GM21619 (cell line): ENCODE results near the gene DOCK4.

Source experiments
- ATAC-seq: cut with Tn5 transposase; IDR thresholded peaks from one replicate; pipeline ENCODE4 v1.9.1; 2021; ENCODE audit not compliant: unreplicated experiment

Gene DOCK4

GRCh38 chr7:112190120-112190519, 16.1 kb downstream of the DOCK4 start:
- ATAC-seq: no peak

GRCh38 chr7:112189691-112190090, 16.5 kb downstream of the DOCK4 start:
- ATAC-seq: no peak

- ATAC-seq: no peak
These were observed 17.9 kb downstream of the DOCK4 start for GRCh38 chr7:112188257-112188656.

- ATAC-seq: no peak
These were observed 19.9 kb downstream of the DOCK4 start for GRCh38 chr7:112186300-112186699.

GRCh38 chr7:112185005-112185834, 21.0 kb downstream of the DOCK4 start:
- no peak for ATAC-seq

- ATAC-seq: no peak
These were observed 21.7 kb downstream of the DOCK4 start for GRCh38 chr7:112184455-112184854.

- no peak for ATAC-seq
These were observed 22.9 kb downstream of the DOCK4 start for GRCh38 chr7:112183266-112183665.

GRCh38 chr7:112182749-112183148, 23.4 kb downstream of the DOCK4 start:
- no peak for ATAC-seq

GRCh38 chr7:112180223-112180622, 26.0 kb downstream of the DOCK4 start:
- ATAC-seq: no peak

GRCh38 chr7:112176693-112177415, 29.3 kb downstream of the DOCK4 start:
- no peak for ATAC-seq

- ATAC-seq: no peak
These were observed 30.0 kb downstream of the DOCK4 start for GRCh38 chr7:112176241-112176640.

- no peak for ATAC-seq
These were observed 32.0 kb downstream of the DOCK4 start for GRCh38 chr7:112174192-112174591.

GRCh38 chr7:112173568-112173905, 32.7 kb downstream of the DOCK4 start:
- ATAC-seq: no peak

- ATAC-seq: no peak
These were observed 33.2 kb downstream of the DOCK4 start for GRCh38 chr7:112172870-112173567.

GRCh38 chr7:112171673-112172072, 34.5 kb downstream of the DOCK4 start:
- ATAC-seq: no peak

- ATAC-seq: no peak
These were observed 37.3 kb downstream of the DOCK4 start for GRCh38 chr7:112168915-112169314.

- no peak for ATAC-seq
These were observed 39.1 kb downstream of the DOCK4 start for GRCh38 chr7:112167147-112167546.

- no peak for ATAC-seq
These were observed 43.3 kb downstream of the DOCK4 start for GRCh38 chr7:112162784-112163506.

GRCh38 chr7:112162142-112162766, 43.9 kb downstream of the DOCK4 start:
- ATAC-seq: no peak

- no peak for ATAC-seq
These were observed 44.7 kb downstream of the DOCK4 start for GRCh38 chr7:112161253-112162141.
